Neutrophil (primary cell): ENCODE measurements around the gene TTC19.

ENCODE experiments used
- H3K27ac ChIP-seq: fragments of 200-600 bp; sonication (generic); 2 replicates; pipeline ENCODE4 v1.5.1; 2016; ENCODE audit warnings: mild to moderate bottlenecking, moderate library complexity
- H3K27me3 ChIP-seq: fragments of 200-600 bp; sonication (generic); 2 replicates; pipeline ENCODE4 v1.6.0; 2016; ENCODE audit warnings: mild to moderate bottlenecking
- H3K36me3 ChIP-seq: fragments of 200-600 bp; sonication (generic); 2 replicates; pipeline ENCODE4 v1.5.1; 2017
- H3K4me1 ChIP-seq, 2 experiments: fragments of 200-600 bp in 1 of 2; sonication (generic) in 1 of 2; 1 replicate in 1 of 2; 2 replicates in 1 of 2; pipeline versions ENCODE4 v1.5.1 to v1.6.1; 2013 to 2016; ENCODE audit warnings: low read depth in 1 of 2, low read length in 1 of 2, mild to moderate bottlenecking in 1 of 2, moderate library complexity in 1 of 2; ENCODE audit not compliant: control insufficient read depth in 1 of 2, insufficient read depth in 1 of 2
- H3K4me3 ChIP-seq, 2 experiments: fragments of 200-600 bp in 1 of 2; sonication (generic) in 1 of 2; 1 replicate in 1 of 2; 2 replicates in 1 of 2; pipeline ENCODE4 v1.5.1; 2013 to 2016; ENCODE audit warnings: low read depth in 1 of 2, low read length in 1 of 2, mild to moderate bottlenecking in 1 of 2, moderate library complexity in 1 of 2
- H3K9me3 ChIP-seq: fragments of 200-600 bp; sonication (generic); 2 replicates; pipeline ENCODE4 v1.5.1; 2016
- TF ChIP-seq, protein P1 (sequence below): fragments of 200-600 bp; sonication (generic); IDR thresholded peaks from 2 replicates; pipeline ENCODE4 v1.5.1; 2016; ENCODE audit warnings: antibody characterized with exemption

Gene TTC19

GRCh38 chr17:15970500-15970899, 29.1 kb upstream of the TTC19 start:
- Histone ChIP-seq H3K4me1 (peaks cover 17 to 18% of the 10 kb centered on the region in 2 experiments), H3K4me3 (no peak overlapping the region), H3K9me3 (no peaks in the 10 kb centered on the region), H3K27ac (no peak overlapping the region), H3K27me3 (no peaks in the 10 kb centered on the region), H3K36me3 (peaks cover 12% of the 10 kb centered on the region)
- TF ChIP-seq, protein P1, sequence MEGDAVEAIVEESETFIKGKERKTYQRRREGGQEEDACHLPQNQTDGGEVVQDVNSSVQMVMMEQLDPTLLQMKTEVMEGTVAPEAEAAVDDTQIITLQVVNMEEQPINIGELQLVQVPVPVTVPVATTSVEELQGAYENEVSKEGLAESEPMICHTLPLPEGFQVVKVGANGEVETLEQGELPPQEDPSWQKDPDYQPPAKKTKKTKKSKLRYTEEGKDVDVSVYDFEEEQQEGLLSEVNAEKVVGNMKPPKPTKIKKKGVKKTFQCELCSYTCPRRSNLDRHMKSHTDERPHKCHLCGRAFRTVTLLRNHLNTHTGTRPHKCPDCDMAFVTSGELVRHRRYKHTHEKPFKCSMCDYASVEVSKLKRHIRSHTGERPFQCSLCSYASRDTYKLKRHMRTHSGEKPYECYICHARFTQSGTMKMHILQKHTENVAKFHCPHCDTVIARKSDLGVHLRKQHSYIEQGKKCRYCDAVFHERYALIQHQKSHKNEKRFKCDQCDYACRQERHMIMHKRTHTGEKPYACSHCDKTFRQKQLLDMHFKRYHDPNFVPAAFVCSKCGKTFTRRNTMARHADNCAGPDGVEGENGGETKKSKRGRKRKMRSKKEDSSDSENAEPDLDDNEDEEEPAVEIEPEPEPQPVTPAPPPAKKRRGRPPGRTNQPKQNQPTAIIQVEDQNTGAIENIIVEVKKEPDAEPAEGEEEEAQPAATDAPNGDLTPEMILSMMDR = no peak

DNA sequence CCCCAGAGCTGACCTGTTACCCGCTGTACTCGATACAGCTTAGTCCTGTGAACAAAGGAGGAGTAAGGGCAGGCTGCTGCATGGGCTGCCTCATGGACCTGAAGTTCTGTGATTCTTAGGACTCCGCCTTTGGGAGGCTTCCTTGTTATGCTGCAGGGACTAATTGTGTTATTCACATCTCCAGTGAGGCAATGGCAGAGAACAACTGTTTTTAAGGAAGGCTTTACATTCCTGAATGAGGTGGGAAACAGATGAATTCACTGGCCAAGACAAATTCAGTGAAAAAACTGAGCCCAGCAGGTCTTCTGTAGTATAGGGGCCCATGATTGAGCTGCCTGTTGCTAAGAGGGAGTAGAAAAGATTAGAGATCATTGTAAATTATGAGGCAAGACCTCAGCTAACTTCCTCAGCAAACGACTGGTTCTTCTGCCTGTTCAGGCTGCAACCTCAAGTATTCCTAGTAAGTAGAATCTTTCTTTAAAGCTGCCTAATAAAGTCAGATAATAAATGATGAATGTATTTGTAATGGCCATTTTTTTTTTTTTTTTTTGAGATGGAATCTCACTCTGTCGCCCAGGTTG, 28.4 kb upstream of the TTC19 start:
- peaks cover 13 to 14% of the 10 kb centered on the region in 2 experiments for H3K4me1 ChIP-seq
- H3K9me3 ChIP-seq = no peaks in the 10 kb centered on the region
- H3K4me3 ChIP-seq = no peak overlapping the region
- H3K36me3 ChIP-seq = peaks cover 14% of the 10 kb centered on the region
- H3K27ac ChIP-seq = no peak overlapping the region
- TF ChIP-seq, protein P1 = no peak
- H3K27me3 ChIP-seq = no peaks in the 10 kb centered on the region

DNA sequence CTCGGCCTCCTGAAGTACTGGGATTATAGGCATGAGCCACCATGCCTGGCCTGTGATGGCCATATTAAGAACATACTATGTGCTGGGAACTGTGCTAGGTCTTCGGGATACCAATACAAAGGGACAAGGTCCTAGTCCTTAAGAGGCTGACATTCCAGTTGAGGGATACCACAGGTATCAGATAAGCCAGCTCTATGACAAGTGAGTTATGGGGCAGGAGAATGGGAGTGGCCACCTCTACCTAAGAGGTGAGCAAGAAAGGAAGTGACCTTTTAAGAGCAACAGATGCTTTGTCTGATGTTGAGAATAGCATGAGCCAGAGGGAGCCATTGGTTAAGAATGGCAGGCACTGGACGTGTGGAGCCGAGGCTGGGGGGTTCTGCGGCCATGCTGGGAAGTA, 27.7 kb upstream of the TTC19 start:
- H3K4me3 ChIP-seq = no peak overlapping the region
- TF ChIP-seq, protein P1 = no peak
- peaks cover 6 to 7% of the 10 kb centered on the region in 2 experiments for H3K4me1 ChIP-seq
- no peaks in the 10 kb centered on the region for H3K9me3 ChIP-seq
- H3K36me3 ChIP-seq = peaks cover 14% of the 10 kb centered on the region
- H3K27ac ChIP-seq = no peak overlapping the region
- no peaks in the 10 kb centered on the region for H3K27me3 ChIP-seq

GRCh38 chr17:15972497-15972951, 27.1 kb upstream of the TTC19 start:
- TF ChIP-seq, protein P1 = no peak
- peaks cover 14% of the 10 kb centered on the region for H3K36me3 ChIP-seq

GRCh38 chr17:15973016-15973415, 26.6 kb upstream of the TTC19 start:
- H3K36me3 ChIP-seq = peaks cover 18% of the 10 kb centered on the region
- no peaks in the 10 kb centered on the region for H3K9me3 ChIP-seq
- no peak overlapping the region for H3K27ac ChIP-seq
- H3K4me1 ChIP-seq = no peaks in the 10 kb centered on the region
- H3K27me3 ChIP-seq = no peaks in the 10 kb centered on the region
- TF ChIP-seq, protein P1 = no peak
- no peak overlapping the region for H3K4me3 ChIP-seq

More at GRCh38 chr17:15972497-15972951, 27.1 kb upstream of the TTC19 start:
- H3K27me3 ChIP-seq = no peaks in the 10 kb centered on the region
- peaks cover 0 to under 1% of the 10 kb centered on the region in 2 experiments for H3K4me1 ChIP-seq
- no peak overlapping the region for H3K27ac ChIP-seq
- no peak overlapping the region for H3K4me3 ChIP-seq
- H3K9me3 ChIP-seq = no peaks in the 10 kb centered on the region
